A673 (cell line): Measurements from ENCODE around the gene COL16A1. TPM values are rescaled to one million over a fixed set of nuclear protein-coding genes. Genes with fewer than 3 reads are reported as not detected.

Source experiments
- BruUV-seq: library from RNA; stranded (reverse); fragments of 400-500 nt; replicated peaks from 2 replicates; lab custom pipeline; 2021; lab: Mats Ljungman, UMichigan
- CTCF ChIA-PET: fragments of 300-600 bp; sonication (Branson Sonifier 250); formaldehyde crosslinking; loops from one replicate; lab custom pipeline; 2022; ENCODE audit warnings: antibody characterized with exemption; lab: Charles Lee
- POLR2A ChIA-PET: fragments of 300-600 bp; sonication (Branson Sonifier 250); formaldehyde crosslinking; loops from one replicate; lab custom pipeline; 2022; ENCODE audit warnings: antibody characterized with exemption; ENCODE audit not compliant: low non-redundant PET; lab: Charles Lee
- DNase-seq: peaks from one replicate; pipeline ENCODE4 v3.0.0-alpha.2; 2015; ENCODE audit warnings: low spot score
- H3K27ac ChIP-seq: fragments of 200-600 bp; sonication (generic); 2 replicates; pipeline ENCODE4 v1.5.1; 2016; ENCODE audit warnings: mixed run types, low read depth, mild to moderate bottlenecking, mixed read lengths, antibody characterized with exemption, low read length; ENCODE audit not compliant: poor library complexity, severe bottlenecking
- H3K27me3 ChIP-seq: fragments of 200-600 bp; sonication (generic); replicated peaks from 2 replicates; pipeline ENCODE4 v1.6.1; 2017; ENCODE audit warnings: mixed run types, low read depth, mild to moderate bottlenecking, mixed read lengths, antibody characterized with exemption, low read length; ENCODE audit not compliant: insufficient read depth, poor library complexity
- H3K36me3 ChIP-seq: fragments of 200-600 bp; sonication (generic); 2 replicates; pipeline ENCODE4 v1.6.1; 2016; ENCODE audit warnings: mixed run types, mild to moderate bottlenecking, mixed read lengths, antibody characterized with exemption, low read length; ENCODE audit not compliant: insufficient read depth, poor library complexity, severe bottlenecking
- H3K4me1 ChIP-seq: fragments of 200-600 bp; sonication (generic); 2 replicates; pipeline ENCODE4 v1.6.1; 2017; ENCODE audit warnings: mixed run types, mild to moderate bottlenecking, mixed read lengths, antibody characterized with exemption, low read length; ENCODE audit not compliant: insufficient read depth, poor library complexity, severe bottlenecking
- H3K4me3 ChIP-seq: fragments of 200-600 bp; sonication (generic); 2 replicates; pipeline ENCODE4 v1.5.1; 2016; ENCODE audit warnings: low read depth, mixed run types, mild to moderate bottlenecking, mixed read lengths, low read length; ENCODE audit not compliant: poor library complexity, severe bottlenecking
- H3K9me3 ChIP-seq: fragments of 200-600 bp; sonication (generic); 2 replicates; pipeline ENCODE4 v1.6.1; 2016; ENCODE audit warnings: mixed run types, low read depth, mild to moderate bottlenecking, mixed read lengths, antibody characterized with exemption, low read length; ENCODE audit not compliant: poor library complexity, severe bottlenecking
- CTCF ChIP-seq: fragments of 300-800, 200-600 bp; sonication (generic); conservative IDR thresholded peaks from 2 replicates; pipeline ENCODE4 v1.5.1; 2017; ENCODE audit warnings: low read depth, mild to moderate bottlenecking, antibody characterized with exemption, low read length, moderate library complexity, mixed read lengths
- EZH2 ChIP-seq: fragments of 200-600 bp; sonication (generic); IDR thresholded peaks from 2 replicates; pipeline ENCODE4 v1.6.1; 2017; ENCODE audit warnings: borderline replicate concordance, low read depth, mild to moderate bottlenecking, mixed read lengths, antibody characterized with exemption, low read length; ENCODE audit not compliant: poor library complexity, severe bottlenecking
- intact Hi-C: fragments of 100-400 bp; cut with micrococcal nuclease; formaldehyde crosslinking; loops from one replicate; pipeline ENCODE4 v1.10.0; 2022; ENCODE audit not compliant: unreplicated experiment
- total RNA-seq: library from RNA; stranded (reverse); gene quantifications from 2 replicates; pipeline ENCODE4 v1.2.3, GENCODE V29; 2021

COL16A1 gene
- total RNA-seq, 1 experiment from 2014 or later = 26.6 TPM

- ChIA-PET POLR2A (no interaction called here), CTCF (interaction anchor here (0.9 kb wide), 1 partner anchor 446 kb away, joined by 3 read pairs; no protein-coding TSS in a partner anchor)
- Histone ChIP-seq H3K36me3 (peaks cover 14% of the 10 kb centered on the region), H3K27ac (no peak overlapping the region), H3K4me1 (no peaks in the 10 kb centered on the region), H3K9me3 (no peaks in the 10 kb centered on the region), H3K27me3 (no peaks in the 10 kb centered on the region), H3K4me3 (no peak overlapping the region)
- BruUV-seq = no TSS peak
- no peak for TF ChIP-seq CTCF
- no peak for TF ChIP-seq EZH2
- DNase-seq = no peak
- intact Hi-C loops = no loop called here
These were observed 76.4 kb downstream of the COL16A1 start for GRCh38 chr1:31627301-31627929.

GRCh38 chr1:31626223-31627207 lies 77.3 kb downstream of the COL16A1 start:
- Histone ChIP-seq H3K27ac (no peak overlapping the region), H3K9me3 (no peaks in the 10 kb centered on the region), H3K36me3 (peaks cover 14% of the 10 kb centered on the region), H3K27me3 (no peaks in the 10 kb centered on the region), H3K4me3 (no peak overlapping the region), H3K4me1 (no peaks in the 10 kb centered on the region)
- BruUV-seq = no TSS peak
- intact Hi-C loops = no loop called here
- no peak for TF ChIP-seq CTCF
- TF ChIP-seq EZH2 = no peak
- DNase-seq = no peak
- POLR2A ChIA-PET = no interaction called here
- CTCF ChIA-PET = interaction anchor here (0.9 kb wide), 1 partner anchor 447 kb away, joined by 3 read pairs; no protein-coding TSS in a partner anchor

GRCh38 chr1:31625561-31626222 lies 78.1 kb downstream of the COL16A1 start:
- no peaks in the 10 kb centered on the region for H3K27me3 ChIP-seq
- ChIA-PET CTCF (no interaction called here), POLR2A (no interaction called here)
- no peak overlapping the region for H3K27ac ChIP-seq
- intact Hi-C loops = no loop called here
- TF ChIP-seq CTCF (no peak), EZH2 (no peak)
- H3K9me3 ChIP-seq = no peaks in the 10 kb centered on the region
- H3K36me3 ChIP-seq = peaks cover 14% of the 10 kb centered on the region
- H3K4me3 ChIP-seq = no peak overlapping the region
- DNase-seq = no peak
- no peaks in the 10 kb centered on the region for H3K4me1 ChIP-seq
- BruUV-seq = no TSS peak
